GM19328 (cell line): ENCODE results near the gene RND2.

Experiments used
- ATAC-seq: cut with Tn5 transposase; IDR thresholded peaks from one replicate; pipeline ENCODE4 v1.9.1; 2021; ENCODE audit warnings: mild to moderate bottlenecking, moderate library complexity; ENCODE audit not compliant: unreplicated experiment

RND2 gene

GRCh38 chr17:43069368-43069898 is 44.4 kb downstream of the RND2 start:
- no peak for ATAC-seq

DNA sequence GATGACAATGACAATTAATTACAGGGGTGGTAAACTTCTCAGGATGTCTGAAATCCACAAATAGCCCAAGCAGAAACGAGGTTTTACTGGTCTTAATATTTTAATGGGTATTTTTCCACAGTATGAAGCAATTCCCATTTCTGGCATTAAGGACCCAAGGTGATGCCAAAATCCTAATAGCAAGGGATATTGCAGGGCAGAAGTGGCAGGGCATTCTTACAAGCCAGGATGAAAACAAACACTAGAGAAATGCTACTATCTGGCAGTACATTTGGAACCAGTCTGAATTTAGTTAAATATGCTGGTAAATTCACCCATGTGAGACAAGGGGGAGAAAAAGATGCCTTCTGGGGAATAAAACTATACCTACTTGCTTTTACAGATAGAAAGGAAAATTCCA is 45.2 kb downstream of the RND2 start:
- no peak for ATAC-seq

- ATAC-seq: no peak
Measured at GRCh38 chr17:43070872-43071271, 45.8 kb downstream of the RND2 start.

DNA sequence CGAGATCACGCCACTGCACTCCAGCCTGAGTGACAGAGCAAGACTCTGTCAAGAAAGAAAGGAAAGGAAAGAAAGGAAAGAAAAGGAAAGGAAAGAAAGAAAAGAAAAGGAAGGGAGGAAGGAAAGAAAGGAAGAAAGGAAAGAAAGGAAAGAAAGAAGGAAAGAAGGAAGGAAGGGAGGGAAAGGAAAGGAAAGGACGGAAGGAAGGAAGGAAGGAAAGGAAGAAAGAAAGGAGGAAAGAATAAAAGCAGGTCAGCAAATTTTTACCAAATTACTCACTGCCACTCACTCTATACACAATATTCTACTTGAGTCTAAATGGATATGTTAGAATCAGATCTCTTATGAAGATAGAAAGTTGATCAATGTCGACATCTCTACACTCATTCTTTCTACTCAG is 49.8 kb downstream of the RND2 start:
- ATAC-seq: no peak

GRCh38 chr17:43079641-43080302 is 54.7 kb downstream of the RND2 start:
- no peak for ATAC-seq
